HepG2 (cell line): ENCODE data around the gene MUC21. TPM values are rescaled to one million over a fixed set of nuclear protein-coding genes. Genes with fewer than 3 reads are reported as not detected.

ENCODE experiments used
- ATAC-seq: fragments of 200-7000 bp; cut with Tn5 transposase; 3 replicates; pipeline ENCODE4 v1.9.1; 2020; ENCODE audit warnings: mild to moderate bottlenecking, moderate library complexity
- BruUV-seq: library from RNA; stranded (reverse); fragments of 400-500 nt; replicated peaks from 2 replicates; lab custom pipeline; 2021; lab: Mats Ljungman, UMichigan
- CTCF ChIA-PET: fragments of 300-600 bp; formaldehyde crosslinking; extraction: SDS; loops from one replicate; lab custom pipeline; 2021; ENCODE audit warnings: low total read pairs, inconsistent platforms, low intra/inter-chr PET ratio; lab: Yijun Ruan, JAX
- POLR2A ChIA-PET: fragments of 350-600 bp; sonication (Branson Sonifier 250); formaldehyde crosslinking; loops from one replicate; lab custom pipeline; 2020; ENCODE audit warnings: antibody characterized with exemption, inconsistent platforms; lab: Yijun Ruan, JAX
- DNase-seq: peaks from one replicate; pipeline ENCODE4 v3.0.0-alpha.2; 2015; ENCODE audit warnings: low spot score
- FAIRE-seq: peaks from 3 replicates; lab custom pipeline; 2011; peaks lifted over from hg19 to GRCh38; lab: Jason Lieb, UNC
- H2AFZ ChIP-seq: one replicate; pipeline ENCODE4 v1.6.1; 2011; ENCODE audit warnings: low read length, inconsistent platforms
- H3K27ac ChIP-seq: fragments of 300-600 bp; 3 replicates; pipeline ENCODE4 v1.8.0; 2011; ENCODE audit warnings: mixed run types, mild to moderate bottlenecking, mixed read lengths, low read length, inconsistent platforms; ENCODE audit not compliant: insufficient read depth; ENCODE audit errors: extremely low read length
- H3K27me3 ChIP-seq, 2 experiments: fragments of 200-600 bp in 1 of 2; 2 replicates in 1 of 2; 3 replicates in 1 of 2; pipeline versions ENCODE4 v1.6.0 to v1.8.0; 2011; ENCODE audit warnings: low read length in 2 of 2, mild to moderate bottlenecking in 2 of 2, moderate library complexity in 2 of 2, inconsistent platforms in 1 of 2; ENCODE audit not compliant: insufficient read depth in 2 of 2, control insufficient read depth in 1 of 2
- H3K36me3 ChIP-seq, 2 experiments: fragments of 200-600 bp in 1 of 2; replicated peaks in 1 of 2; 2 replicates in 1 of 2; 3 replicates in 1 of 2; pipeline versions ENCODE4 v1.5.1 to v1.8.0; 2011; ENCODE audit warnings: low read length in 2 of 2, inconsistent platforms in 1 of 2; ENCODE audit not compliant: insufficient read depth in 2 of 2, control insufficient read depth in 1 of 2
- H3K4me1 ChIP-seq: 2 replicates; pipeline ENCODE4 v1.5.1; 2012; ENCODE audit warnings: low read length, inconsistent platforms; ENCODE audit not compliant: insufficient read depth
- H3K4me2 ChIP-seq: 2 replicates; pipeline ENCODE4 v1.6.0; 2011; ENCODE audit warnings: low read depth, low read length, inconsistent platforms
- H3K4me3 ChIP-seq, 3 experiments: fragments of 200-600 bp in 1 of 3; sonication (generic), shearing (Covaris generic) in 1 of 3; replicated peaks in 1 of 3; 2 replicates each; pipeline ENCODE4 v1.5.1; 2011 to 2016; ENCODE audit warnings: low read length in 3 of 3, inconsistent platforms in 2 of 3, low read depth in 2 of 3, mild to moderate bottlenecking in 2 of 3, control low read depth in 1 of 3, mixed read lengths in 1 of 3; ENCODE audit not compliant: insufficient read depth in 1 of 3
- H3K79me2 ChIP-seq: one replicate; pipeline ENCODE4 v1.6.1; 2011; ENCODE audit warnings: low read length, inconsistent platforms; ENCODE audit not compliant: insufficient read depth
- H3K9ac ChIP-seq: 2 replicates; pipeline ENCODE4 v1.6.0; 2011; ENCODE audit warnings: mild to moderate bottlenecking, low read depth, low read length, inconsistent platforms; ENCODE audit not compliant: insufficient read depth
- H3K9me3 ChIP-seq: 2 replicates; pipeline ENCODE4 v1.5.1; 2012; ENCODE audit warnings: mild to moderate bottlenecking, low read length
- H4K20me1 ChIP-seq: 2 replicates; pipeline ENCODE4 v1.6.0; 2011; ENCODE audit warnings: inconsistent platforms, mild to moderate bottlenecking, low read length, moderate library complexity; ENCODE audit not compliant: insufficient read depth
- FOXM1 ChIP-seq: sonication (generic); formaldehyde crosslinking; IDR thresholded peaks from 2 replicates; pipeline ENCODE4 v1.5.0; 2020; ENCODE audit warnings: missing genetic modification reagents
- HDAC6 ChIP-seq: fragments of 200-600 bp; sonication (generic); IDR thresholded peaks from 2 replicates; pipeline ENCODE4 v1.7.0; 2017; ENCODE audit warnings: mild to moderate bottlenecking, antibody characterized with exemption, low read length, low read depth
- HMGA1 ChIP-seq: sonication (generic); formaldehyde crosslinking; conservative IDR thresholded peaks from 2 replicates; pipeline ENCODE4 v1.4.0; 2020; ENCODE audit warnings: missing genetic modification reagents
- HNF4G ChIP-seq, 2 experiments: sonication (generic) in 1 of 2; formaldehyde crosslinking in 1 of 2; IDR thresholded peaks; 2 replicates each; pipeline versions ENCODE4 v1.4.0 to v1.6.1; 2011 to 2020; ENCODE audit warnings: borderline replicate concordance in 2 of 2, low read depth in 2 of 2, mild to moderate bottlenecking in 2 of 2, low read length in 1 of 2, missing genetic modification reagents in 1 of 2, moderate library complexity in 1 of 2
- MTF1 ChIP-seq: sonication (generic); formaldehyde crosslinking; IDR thresholded peaks from 2 replicates; pipeline ENCODE4 v1.5.0; 2020; ENCODE audit warnings: missing genetic modification reagents
- RBAK ChIP-seq: sonication (generic); formaldehyde crosslinking; IDR thresholded peaks from 2 replicates; pipeline ENCODE4 v1.5.1; 2020; ENCODE audit warnings: mild to moderate bottlenecking, missing genetic modification reagents
- SMAD9 ChIP-seq: sonication (generic); formaldehyde crosslinking; IDR thresholded peaks from 2 replicates; pipeline ENCODE4 v1.5.1; 2020; ENCODE audit warnings: mild to moderate bottlenecking, missing genetic modification reagents
- SP2 ChIP-seq: sonication (generic); formaldehyde crosslinking; IDR thresholded peaks from 2 replicates; pipeline ENCODE4 v1.5.1; 2020; ENCODE audit warnings: mild to moderate bottlenecking, missing genetic modification reagents
- STAT5B ChIP-seq: sonication (generic); formaldehyde crosslinking; IDR thresholded peaks from 2 replicates; pipeline ENCODE4 v1.4.0; 2020; ENCODE audit warnings: missing genetic modification reagents
- ZBTB1 ChIP-seq: sonication (generic); formaldehyde crosslinking; IDR thresholded peaks from 2 replicates; pipeline ENCODE4 v1.4.0; 2020; ENCODE audit warnings: missing genetic modification reagents, borderline replicate concordance
- ZFP37 ChIP-seq: sonication (generic); formaldehyde crosslinking; IDR thresholded peaks from 2 replicates; pipeline ENCODE4 v1.4.0; 2020; ENCODE audit warnings: missing genetic modification reagents, borderline replicate concordance
- ZNF180 ChIP-seq: sonication (generic); formaldehyde crosslinking; IDR thresholded peaks from 2 replicates; pipeline ENCODE4 v1.4.0; 2020; ENCODE audit warnings: low read depth, missing genetic modification reagents, borderline replicate concordance
- ZNF7 ChIP-seq: IDR thresholded peaks from 2 replicates; pipeline ENCODE4 v1.6.1; 2016; ENCODE audit warnings: missing biosample characterization, missing genetic modification reagents
- WGBS: methylation state at CpG from one replicate; pipeline ENCODE4 v1.1.6; 2017; ENCODE audit warnings: low lambda C conversion rate; 5-methylcytosine and 5-hydroxymethylcytosine counted together
- in situ Hi-C: cut with HindIII; loops from 2 replicates; pipeline ENCODE4 v1.10.0; 2017; ENCODE audit warnings: low pct_unique_long_range_greater_than_20kb; ENCODE audit not compliant: extremely low pct_ligation_motif_present
- intact Hi-C: fragments of 100-400 bp; cut with micrococcal nuclease; formaldehyde crosslinking; loops from one replicate; pipeline ENCODE4 v1.10.0; 2022; ENCODE audit not compliant: unreplicated experiment
- polyA plus RNA-seq, 8 experiments: library from polyadenylated mRNA; depleted of rRNA in 3 of 8; stranded (reverse) in 7 of 8; unstranded in 1 of 8; fragments of >200 nt; fragmentation: Illumina TruSeq in 4 of 8; extraction: Trizol in 4 of 8; gene quantifications; 2 replicates each; pipeline versions ENCODE4 v1.2.1 to v1.2.3, GENCODE V29; 2011 to 2016; ENCODE audit warnings: low read depth in 4 of 8, missing spikeins in 1 of 8, mixed read lengths in 1 of 8; ENCODE audit not compliant: insufficient read depth in 1 of 8
- total RNA-seq, 5 experiments: library from RNA; depleted of rRNA; stranded (reverse); fragments of >200 nt; fragmentation: Illumina TruSeq; extraction: Trizol; gene quantifications; 2 replicates each; pipeline ENCODE4 v1.2.3, GENCODE V29; 2016; ENCODE audit warnings: low read depth in 1 of 5
- TF ChIP-seq, protein P1 (sequence below): sonication (generic); formaldehyde crosslinking; IDR thresholded peaks from 2 replicates; pipeline ENCODE4 v1.8.0; 2022; ENCODE audit warnings: missing genetic modification reagents, mild to moderate bottlenecking, borderline replicate concordance
- TF ChIP-seq, protein P2 (sequence below): IDR thresholded peaks from 2 replicates; pipeline ENCODE4 v1.6.1; 2016; ENCODE audit warnings: control low read depth
- TF ChIP-seq, protein P3 (sequence below): sonication (generic); formaldehyde crosslinking; IDR thresholded peaks from 2 replicates; pipeline ENCODE4 v1.5.1; 2020; ENCODE audit warnings: missing genetic modification reagents, mild to moderate bottlenecking, borderline replicate concordance
- TF ChIP-seq, protein P4 (sequence below): sonication (generic); IDR thresholded peaks from 2 replicates; pipeline ENCODE4 v1.6.1; 2016; ENCODE audit warnings: low read depth, borderline replicate concordance
- TF ChIP-seq, protein P5 (sequence below): IDR thresholded peaks from 2 replicates; pipeline ENCODE4 v1.6.1; 2016; ENCODE audit warnings: mild to moderate bottlenecking
- TF ChIP-seq, protein P6 (sequence below): sonication (generic); formaldehyde crosslinking; IDR thresholded peaks from 2 replicates; pipeline ENCODE4 v1.4.0; 2020; ENCODE audit warnings: mild to moderate bottlenecking, low read depth, missing genetic modification reagents

MUC21 gene
- total and polyA plus RNA-seq, 2 of the 13 experiments (the other 11 are each of a cell fraction or from before 2014, with no cell fraction given): not detected

DNA sequence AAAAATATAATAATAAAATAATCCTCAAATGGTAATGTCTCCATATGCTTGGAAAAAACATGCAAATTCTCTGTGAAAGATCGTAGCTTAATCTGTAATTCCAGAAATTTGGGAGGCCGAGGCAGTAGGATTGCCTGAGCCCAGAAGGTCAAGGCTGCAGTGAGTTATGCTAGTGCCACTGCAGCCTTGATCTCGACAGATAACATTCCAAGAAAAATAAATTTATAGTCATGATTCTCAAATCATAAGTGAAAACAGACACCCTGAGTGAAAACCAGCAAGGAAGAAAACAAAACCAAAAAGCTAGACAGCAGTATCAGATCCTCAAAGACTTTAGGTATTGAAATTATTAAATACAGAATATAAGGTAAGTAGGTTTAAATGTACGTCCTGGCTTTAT lies 3.8 kb upstream of the MUC21 start:
- H2AFZ ChIP-seq: no peak overlapping the region
- intact Hi-C loops: no loop called here
- H3K4me1 ChIP-seq: peaks cover 7% of the 10 kb centered on the region; the same call in 1 of the 2 replicates
- BruUV-seq: no TSS peak
- in situ Hi-C loops: no loop called here
- DNase-seq (no peak), ATAC-seq (no peak), FAIRE-seq (no peak)
- H3K27ac ChIP-seq: no peak overlapping the region
- H4K20me1 ChIP-seq: no peaks in the 10 kb centered on the region
- no peaks in the 10 kb centered on the region for H3K79me2 ChIP-seq
- ChIA-PET POLR2A (no interaction called here), CTCF (no interaction called here)
- 1% methylated on average over 4 of the region's 4 CpGs for WGBS
- no peak for TF ChIP-seq HMGA1 (CRISPR knock-in tag)
- TF ChIP-seq HNF4G (IDR thresholded peaks at IDR 0.05; ENCODE audit: borderline replicate concordance, low read depth, low read length): no peak
- no peak for TF ChIP-seq HNF4G (CRISPR knock-in tag; IDR thresholded peaks at IDR 0.05; ENCODE audit: borderline replicate concordance, low read depth)
- TF ChIP-seq, protein P1, sequence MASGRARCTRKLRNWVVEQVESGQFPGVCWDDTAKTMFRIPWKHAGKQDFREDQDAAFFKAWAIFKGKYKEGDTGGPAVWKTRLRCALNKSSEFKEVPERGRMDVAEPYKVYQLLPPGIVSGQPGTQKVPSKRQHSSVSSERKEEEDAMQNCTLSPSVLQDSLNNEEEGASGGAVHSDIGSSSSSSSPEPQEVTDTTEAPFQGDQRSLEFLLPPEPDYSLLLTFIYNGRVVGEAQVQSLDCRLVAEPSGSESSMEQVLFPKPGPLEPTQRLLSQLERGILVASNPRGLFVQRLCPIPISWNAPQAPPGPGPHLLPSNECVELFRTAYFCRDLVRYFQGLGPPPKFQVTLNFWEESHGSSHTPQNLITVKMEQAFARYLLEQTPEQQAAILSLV (CRISPR knock-in tag): no peak
- no peak for TF ChIP-seq ZBTB1 (CRISPR knock-in tag)
- TF ChIP-seq SMAD9 (CRISPR knock-in tag): no peak
- TF ChIP-seq, protein P2, sequence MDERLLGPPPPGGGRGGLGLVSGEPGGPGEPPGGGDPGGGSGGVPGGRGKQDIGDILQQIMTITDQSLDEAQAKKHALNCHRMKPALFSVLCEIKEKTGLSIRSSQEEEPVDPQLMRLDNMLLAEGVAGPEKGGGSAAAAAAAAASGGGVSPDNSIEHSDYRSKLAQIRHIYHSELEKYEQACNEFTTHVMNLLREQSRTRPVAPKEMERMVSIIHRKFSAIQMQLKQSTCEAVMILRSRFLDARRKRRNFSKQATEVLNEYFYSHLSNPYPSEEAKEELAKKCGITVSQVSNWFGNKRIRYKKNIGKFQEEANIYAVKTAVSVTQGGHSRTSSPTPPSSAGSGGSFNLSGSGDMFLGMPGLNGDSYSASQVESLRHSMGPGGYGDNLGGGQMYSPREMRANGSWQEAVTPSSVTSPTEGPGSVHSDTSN: no peak
- no peak for TF ChIP-seq SP2 (CRISPR knock-in tag)
- TF ChIP-seq, protein P3, sequence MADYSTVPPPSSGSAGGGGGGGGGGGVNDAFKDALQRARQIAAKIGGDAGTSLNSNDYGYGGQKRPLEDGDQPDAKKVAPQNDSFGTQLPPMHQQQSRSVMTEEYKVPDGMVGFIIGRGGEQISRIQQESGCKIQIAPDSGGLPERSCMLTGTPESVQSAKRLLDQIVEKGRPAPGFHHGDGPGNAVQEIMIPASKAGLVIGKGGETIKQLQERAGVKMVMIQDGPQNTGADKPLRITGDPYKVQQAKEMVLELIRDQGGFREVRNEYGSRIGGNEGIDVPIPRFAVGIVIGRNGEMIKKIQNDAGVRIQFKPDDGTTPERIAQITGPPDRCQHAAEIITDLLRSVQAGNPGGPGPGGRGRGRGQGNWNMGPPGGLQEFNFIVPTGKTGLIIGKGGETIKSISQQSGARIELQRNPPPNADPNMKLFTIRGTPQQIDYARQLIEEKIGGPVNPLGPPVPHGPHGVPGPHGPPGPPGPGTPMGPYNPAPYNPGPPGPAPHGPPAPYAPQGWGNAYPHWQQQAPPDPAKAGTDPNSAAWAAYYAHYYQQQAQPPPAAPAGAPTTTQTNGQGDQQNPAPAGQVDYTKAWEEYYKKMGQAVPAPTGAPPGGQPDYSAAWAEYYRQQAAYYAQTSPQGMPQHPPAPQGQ: no peak
- TF ChIP-seq RBAK (CRISPR knock-in tag): no peak
- TF ChIP-seq, protein P4, sequence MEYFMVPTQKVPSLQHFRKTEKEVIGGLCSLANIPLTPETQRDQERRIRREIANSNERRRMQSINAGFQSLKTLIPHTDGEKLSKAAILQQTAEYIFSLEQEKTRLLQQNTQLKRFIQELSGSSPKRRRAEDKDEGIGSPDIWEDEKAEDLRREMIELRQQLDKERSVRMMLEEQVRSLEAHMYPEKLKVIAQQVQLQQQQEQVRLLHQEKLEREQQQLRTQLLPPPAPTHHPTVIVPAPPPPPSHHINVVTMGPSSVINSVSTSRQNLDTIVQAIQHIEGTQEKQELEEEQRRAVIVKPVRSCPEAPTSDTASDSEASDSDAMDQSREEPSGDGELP: no peak
- TF ChIP-seq ZFP37: no peak
- TF ChIP-seq, protein P5, sequence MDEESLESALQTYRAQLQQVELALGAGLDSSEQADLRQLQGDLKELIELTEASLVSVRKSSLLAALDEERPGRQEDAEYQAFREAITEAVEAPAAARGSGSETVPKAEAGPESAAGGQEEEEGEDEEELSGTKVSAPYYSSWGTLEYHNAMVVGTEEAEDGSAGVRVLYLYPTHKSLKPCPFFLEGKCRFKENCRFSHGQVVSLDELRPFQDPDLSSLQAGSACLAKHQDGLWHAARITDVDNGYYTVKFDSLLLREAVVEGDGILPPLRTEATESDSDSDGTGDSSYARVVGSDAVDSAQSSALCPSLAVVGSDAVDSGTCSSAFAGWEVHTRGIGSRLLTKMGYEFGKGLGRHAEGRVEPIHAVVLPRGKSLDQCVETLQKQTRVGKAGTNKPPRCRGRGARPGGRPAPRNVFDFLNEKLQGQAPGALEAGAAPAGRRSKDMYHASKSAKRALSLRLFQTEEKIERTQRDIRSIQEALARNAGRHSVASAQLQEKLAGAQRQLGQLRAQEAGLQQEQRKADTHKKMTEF: no peak
- TF ChIP-seq ZNF180: no peak
- TF ChIP-seq, protein P6, sequence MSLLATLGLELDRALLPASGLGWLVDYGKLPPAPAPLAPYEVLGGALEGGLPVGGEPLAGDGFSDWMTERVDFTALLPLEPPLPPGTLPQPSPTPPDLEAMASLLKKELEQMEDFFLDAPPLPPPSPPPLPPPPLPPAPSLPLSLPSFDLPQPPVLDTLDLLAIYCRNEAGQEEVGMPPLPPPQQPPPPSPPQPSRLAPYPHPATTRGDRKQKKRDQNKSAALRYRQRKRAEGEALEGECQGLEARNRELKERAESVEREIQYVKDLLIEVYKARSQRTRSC (CRISPR knock-in tag): no peak
- TF ChIP-seq FOXM1 (CRISPR knock-in tag): no peak
- no peak for TF ChIP-seq STAT5B (CRISPR knock-in tag)
- TF ChIP-seq HDAC6: no peak
- no peak for TF ChIP-seq MTF1 (CRISPR knock-in tag)
- no peak for TF ChIP-seq ZNF7 (CRISPR knock-in tag)
- no peaks in the 10 kb centered on the region for H3K36me3 ChIP-seq
- H3K27me3 ChIP-seq: 0 out of 5 replicates have a peak, but pooled peaks cover 0 to 9% of the 10 kb centered on the region in 2 experiments
- H3K9me3 ChIP-seq: no peaks in the 10 kb centered on the region
- H3K4me3 ChIP-seq: no peak overlapping the region
- H3K9ac ChIP-seq: no peak overlapping the region
- no peak overlapping the region for H3K4me2 ChIP-seq
